HG02759 (cell line): ENCODE measurements around the gene COL23A1.

ENCODE experiments used
- ATAC-seq: cut with Tn5 transposase; IDR thresholded peaks from one replicate; pipeline ENCODE4 v1.9.1; 2021; ENCODE audit warnings: mild to moderate bottlenecking, moderate library complexity; ENCODE audit not compliant: unreplicated experiment

Gene COL23A1

GRCh38 chr5:178291969-178292825 lies 298.0 kb downstream of the COL23A1 start:
- ATAC-seq = no peak

- no peak for ATAC-seq
These were observed 299.0 kb downstream of the COL23A1 start for GRCh38 chr5:178291161-178291561.

GRCh38 chr5:178290376-178290775 lies 299.8 kb downstream of the COL23A1 start:
- no peak for ATAC-seq

- no peak for ATAC-seq
These were observed 300.8 kb downstream of the COL23A1 start for GRCh38 chr5:178289438-178289837.

- ATAC-seq = no peak
These were observed 301.5 kb downstream of the COL23A1 start for GRCh38 chr5:178288401-178289368.

GRCh38 chr5:178287791-178288105 lies 302.4 kb downstream of the COL23A1 start:
- no peak for ATAC-seq

GRCh38 chr5:178287091-178287790 lies 303.0 kb downstream of the COL23A1 start:
- no peak for ATAC-seq

GRCh38 chr5:178286226-178287090 lies 303.7 kb downstream of the COL23A1 start:
- no peak for ATAC-seq

- ATAC-seq = no peak
These were observed 304.6 kb downstream of the COL23A1 start for GRCh38 chr5:178285399-178286225.

- no peak for ATAC-seq
These were observed 305.2 kb downstream of the COL23A1 start for GRCh38 chr5:178284996-178285395.

- ATAC-seq = no peak
These were observed 306.0 kb downstream of the COL23A1 start for GRCh38 chr5:178284093-178284675.

- no peak for ATAC-seq
These were observed 306.7 kb downstream of the COL23A1 start for GRCh38 chr5:178283520-178283919.

- ATAC-seq = no peak
These were observed 307.8 kb downstream of the COL23A1 start for GRCh38 chr5:178282391-178282790.

GRCh38 chr5:178281331-178281730 lies 308.9 kb downstream of the COL23A1 start:
- no peak for ATAC-seq

GRCh38 chr5:178280631-178281030 lies 309.6 kb downstream of the COL23A1 start:
- no peak for ATAC-seq

- ATAC-seq = no peak
These were observed 310.3 kb downstream of the COL23A1 start for GRCh38 chr5:178279723-178280438.

GRCh38 chr5:178279026-178279722 lies 311.0 kb downstream of the COL23A1 start:
- ATAC-seq = no peak
